HUES48 (cell line): ENCODE data around the gene DHRS7B.
"Not testable (repeated sequence)": the region's sequence is repeated elsewhere in the genome, so short reads cannot be mapped to it uniquely, and the experiment has no call there.

Experiments used
- H3K27ac ChIP-seq: one replicate; pipeline ENCODE4 v1.7.0; 2013; ENCODE audit warnings: low read depth, low read length, inconsistent platforms
- H3K27me3 ChIP-seq: 2 replicates; pipeline ENCODE4 v1.6.1; 2013; ENCODE audit warnings: mild to moderate bottlenecking, low read length; ENCODE audit not compliant: control insufficient read depth, insufficient read depth
- H3K36me3 ChIP-seq: 2 replicates; pipeline ENCODE4 v1.6.1; 2013; ENCODE audit warnings: low read length; ENCODE audit not compliant: control insufficient read depth, insufficient read depth
- H3K4me1 ChIP-seq: 2 replicates; pipeline ENCODE4 v1.6.1; 2013; ENCODE audit warnings: mild to moderate bottlenecking, low read length; ENCODE audit not compliant: control insufficient read depth, insufficient read depth
- H3K4me3 ChIP-seq: 2 replicates; pipeline ENCODE4 v1.5.1; 2013; ENCODE audit warnings: mild to moderate bottlenecking, low read depth, low read length
- H3K9ac ChIP-seq: 2 replicates; pipeline ENCODE4 v1.6.1; 2013; ENCODE audit warnings: mild to moderate bottlenecking, low read depth, low read length, moderate library complexity
- H3K9me3 ChIP-seq: 2 replicates; pipeline ENCODE4 v1.6.1; 2013; ENCODE audit warnings: low read length; ENCODE audit not compliant: control insufficient read depth, insufficient read depth

The DHRS7B gene

DNA sequence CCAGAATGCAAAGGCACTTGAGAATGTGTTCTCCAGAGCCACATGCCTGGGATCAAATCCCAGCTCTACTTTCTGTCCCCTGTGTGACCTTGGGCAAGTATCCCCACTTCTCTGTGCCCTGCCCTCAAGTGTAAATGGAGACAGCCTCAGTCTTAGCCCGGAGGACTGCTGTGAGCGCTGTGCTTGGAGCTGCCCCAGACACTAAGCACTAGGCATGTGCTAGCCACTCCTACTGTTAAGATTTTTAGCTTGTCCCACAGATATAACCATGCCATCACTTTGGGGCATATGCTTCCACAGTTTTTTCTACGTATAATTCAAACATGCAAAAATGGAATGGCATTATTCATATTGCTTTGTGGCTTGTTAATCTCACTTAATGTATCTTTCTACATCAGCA is 57.8 kb downstream of the DHRS7B start:
- Histone ChIP-seq H3K4me3 (no peak overlapping the region), H3K27ac (no peak overlapping the region), H3K4me1 (no peaks in the 10 kb centered on the region), H3K27me3 (no peaks in the 10 kb centered on the region), H3K36me3 (peaks cover 23% of the 10 kb centered on the region), H3K9me3 (no peaks in the 10 kb centered on the region), H3K9ac (no peak overlapping the region)

GRCh38 chr17:21185061-21185460 is 58.3 kb downstream of the DHRS7B start:
- no peak overlapping the region for H3K27ac ChIP-seq
- no peaks in the 10 kb centered on the region for H3K4me1 ChIP-seq
- no peaks in the 10 kb centered on the region for H3K9me3 ChIP-seq
- no peak overlapping the region for H3K9ac ChIP-seq
- no peaks in the 10 kb centered on the region for H3K27me3 ChIP-seq
- H3K36me3 ChIP-seq: peaks cover 23% of the 10 kb centered on the region
- H3K4me3 ChIP-seq: no peak overlapping the region

- no peaks in the 10 kb centered on the region for H3K27me3 ChIP-seq
- H3K9me3 ChIP-seq: no peaks in the 10 kb centered on the region
- peaks cover 23% of the 10 kb centered on the region for H3K36me3 ChIP-seq
- no peak overlapping the region for H3K27ac ChIP-seq
- H3K9ac ChIP-seq: no peak overlapping the region
- no peaks in the 10 kb centered on the region for H3K4me1 ChIP-seq
- H3K4me3 ChIP-seq: no peak overlapping the region
Observed at GRCh38 chr17:21186399-21187187, 59.8 kb downstream of the DHRS7B start.

DNA sequence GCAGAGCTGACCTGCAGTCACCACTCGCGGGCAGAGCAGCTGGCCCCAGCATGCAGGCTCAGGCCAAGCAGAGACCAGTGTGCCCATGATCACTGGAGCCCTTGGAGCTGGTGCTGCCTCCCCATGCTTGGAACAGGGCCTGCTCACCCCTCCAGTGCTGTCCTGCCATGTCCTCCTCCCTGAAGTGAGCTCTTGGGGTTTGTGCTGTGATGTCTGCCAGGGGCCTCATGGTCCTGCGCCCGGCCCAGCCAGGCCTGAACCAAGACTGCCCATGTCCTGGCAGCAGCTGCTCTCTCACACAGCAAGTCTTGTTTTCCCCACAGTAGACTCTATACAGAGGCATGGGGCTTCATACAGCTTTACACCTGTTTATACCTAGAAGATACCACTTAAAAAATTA is 62.6 kb downstream of the DHRS7B start:
- peaks cover 16% of the 10 kb centered on the region for H3K36me3 ChIP-seq
- H3K4me1 ChIP-seq: peaks cover 6% of the 10 kb centered on the region; the same call in 1 of the 2 replicates
- no peak overlapping the region for H3K27ac ChIP-seq
- no peak overlapping the region for H3K9ac ChIP-seq
- no peaks in the 10 kb centered on the region for H3K9me3 ChIP-seq
- H3K4me3 ChIP-seq: no peak overlapping the region
- no peaks in the 10 kb centered on the region for H3K27me3 ChIP-seq

DNA sequence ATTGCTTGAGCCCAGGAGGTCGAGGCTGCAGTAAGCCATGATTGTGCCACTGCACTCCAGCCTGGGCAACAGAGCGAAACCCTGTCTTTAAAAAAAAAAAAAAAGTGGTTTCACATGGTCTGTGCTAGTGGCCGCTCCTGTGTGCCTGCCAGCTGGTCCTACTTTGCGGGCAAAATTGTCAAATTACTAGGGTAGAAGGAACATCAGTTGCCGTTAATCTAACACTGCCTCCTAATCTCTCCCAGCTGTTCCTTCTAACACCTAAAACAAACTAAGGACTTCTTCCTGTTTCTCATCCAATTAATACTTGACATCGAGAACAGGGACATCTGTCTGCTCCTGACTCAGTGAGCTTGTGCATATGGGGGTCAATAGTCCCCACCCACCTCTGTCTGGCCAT is 63.3 kb downstream of the DHRS7B start:
- Histone ChIP-seq H3K4me1 (peaks cover 6% of the 10 kb centered on the region; the same call in 1 of the 2 replicates), H3K27ac (no peak overlapping the region), H3K4me3 (no peak overlapping the region), H3K27me3 (no peaks in the 10 kb centered on the region), H3K36me3 (peaks cover 9% of the 10 kb centered on the region), H3K9me3 (no peaks in the 10 kb centered on the region), H3K9ac (no peak overlapping the region)

GRCh38 chr17:21191698-21192097 is 64.9 kb downstream of the DHRS7B start:
- Histone ChIP-seq H3K27me3 (no peaks in the 10 kb centered on the region), H3K27ac (no peak overlapping the region)

DNA sequence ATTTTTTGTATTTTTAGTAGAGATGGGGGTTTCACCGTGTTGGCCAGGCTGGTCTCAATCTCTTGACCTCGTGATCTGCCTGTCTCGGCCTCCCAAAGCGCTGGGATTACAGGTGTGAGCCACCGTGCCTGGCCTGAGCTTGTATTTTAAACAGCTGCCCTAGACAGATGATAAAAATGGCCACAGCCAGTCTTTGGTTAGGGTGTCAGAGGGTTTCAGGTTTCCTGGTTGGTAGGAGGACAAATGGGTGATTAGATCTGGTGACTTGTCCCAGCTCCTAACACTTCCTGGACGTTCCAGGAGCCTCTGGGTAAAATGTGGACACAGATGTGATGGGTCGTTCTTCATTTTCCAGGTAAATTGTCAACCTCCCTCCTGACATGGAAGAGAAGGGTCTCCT is 65.7 kb downstream of the DHRS7B start:
- H3K27me3 ChIP-seq, H3K9ac ChIP-seq, H3K27ac ChIP-seq, H3K9me3 ChIP-seq, H3K4me3 ChIP-seq, H3K36me3 ChIP-seq, H3K4me1 ChIP-seq: not testable (repeated sequence)

More at GRCh38 chr17:21191698-21192097, 64.9 kb downstream of the DHRS7B start:
- Histone ChIP-seq H3K4me3 (no peak overlapping the region), H3K36me3 (peaks cover under 1% of the 10 kb centered on the region), H3K9ac (no peak overlapping the region), H3K4me1 (peaks cover 6% of the 10 kb centered on the region; the same call in 1 of the 2 replicates), H3K9me3 (no peaks in the 10 kb centered on the region)

DNA sequence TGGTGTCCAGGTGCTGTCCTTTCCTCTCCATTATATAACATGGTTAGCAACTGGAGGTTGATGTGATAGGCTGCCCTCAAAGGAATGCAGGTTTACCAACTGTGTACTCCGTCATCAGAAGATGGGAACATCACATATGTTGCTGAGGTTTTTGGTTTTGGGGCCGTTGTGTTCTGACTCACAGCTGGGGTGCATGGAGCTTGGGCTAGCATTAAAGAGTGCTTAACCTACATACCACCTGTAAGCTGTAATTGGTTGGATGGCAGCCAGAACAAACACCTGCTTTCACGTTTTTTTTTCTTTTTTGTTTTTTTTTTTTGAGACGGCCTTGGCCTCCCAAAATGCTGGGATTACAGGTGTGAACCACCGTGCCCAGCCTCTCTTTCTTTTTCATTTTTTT is 66.3 kb downstream of the DHRS7B start:
- H3K27ac ChIP-seq: no peak overlapping the region
- H3K9ac ChIP-seq: no peak overlapping the region
- H3K27me3 ChIP-seq: no peaks in the 10 kb centered on the region
- H3K36me3 ChIP-seq: peaks cover 14% of the 10 kb centered on the region
- H3K9me3 ChIP-seq: no peaks in the 10 kb centered on the region
- peaks cover 6% of the 10 kb centered on the region; the same call in 1 of the 2 replicates for H3K4me1 ChIP-seq
- no peak overlapping the region for H3K4me3 ChIP-seq

- Histone ChIP-seq H3K36me3 (peaks cover 20% of the 10 kb centered on the region), H3K4me1 (peaks cover 6% of the 10 kb centered on the region; the same call in 1 of the 2 replicates), H3K27me3 (no peaks in the 10 kb centered on the region), H3K9ac (no peak overlapping the region), H3K9me3 (no peaks in the 10 kb centered on the region), H3K27ac (no peak overlapping the region), H3K4me3 (no peak overlapping the region)
Observed at GRCh38 chr17:21194226-21194625, 67.5 kb downstream of the DHRS7B start.

GRCh38 chr17:21194703-21195102 is 67.9 kb downstream of the DHRS7B start:
- Histone ChIP-seq H3K4me1 (peaks cover 10% of the 10 kb centered on the region), H3K9me3 (no peaks in the 10 kb centered on the region), H3K27me3 (no peaks in the 10 kb centered on the region), H3K9ac (no peak overlapping the region), H3K4me3 (no peak overlapping the region), H3K27ac (no peak overlapping the region), H3K36me3 (peaks cover 20% of the 10 kb centered on the region)

DNA sequence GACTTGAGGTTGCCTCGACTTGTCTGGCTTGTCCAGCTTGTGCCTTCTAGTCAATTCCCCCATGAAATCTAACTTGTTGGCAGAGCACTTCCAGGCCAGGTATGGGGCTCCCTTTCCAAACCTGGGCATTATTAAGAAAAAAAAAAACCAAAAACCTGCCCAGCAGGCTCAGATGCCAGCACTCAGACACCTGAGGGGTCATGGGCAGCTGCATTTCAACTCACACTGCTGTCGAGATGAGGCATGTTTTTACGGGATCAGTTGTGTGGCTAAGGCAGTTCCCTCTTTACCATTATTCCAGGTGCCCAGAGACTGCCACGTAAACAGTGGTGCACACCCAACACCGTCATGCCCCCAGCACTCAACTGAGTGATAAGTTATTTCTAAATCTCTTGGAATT is 69.4 kb downstream of the DHRS7B start:
- Histone ChIP-seq H3K36me3 (peaks cover 20% of the 10 kb centered on the region), H3K9ac (no peak overlapping the region), H3K9me3 (no peaks in the 10 kb centered on the region), H3K4me3 (no peak overlapping the region), H3K27me3 (no peaks in the 10 kb centered on the region), H3K4me1 (peaks cover 24% of the 10 kb centered on the region), H3K27ac (no peak overlapping the region)
